ENCODE results near the gene ING2.

GRCh38 chr4:183506389-183506735, 1.5 kb downstream of the ING2 start:
- TF ChIP-seq, protein P1, sequence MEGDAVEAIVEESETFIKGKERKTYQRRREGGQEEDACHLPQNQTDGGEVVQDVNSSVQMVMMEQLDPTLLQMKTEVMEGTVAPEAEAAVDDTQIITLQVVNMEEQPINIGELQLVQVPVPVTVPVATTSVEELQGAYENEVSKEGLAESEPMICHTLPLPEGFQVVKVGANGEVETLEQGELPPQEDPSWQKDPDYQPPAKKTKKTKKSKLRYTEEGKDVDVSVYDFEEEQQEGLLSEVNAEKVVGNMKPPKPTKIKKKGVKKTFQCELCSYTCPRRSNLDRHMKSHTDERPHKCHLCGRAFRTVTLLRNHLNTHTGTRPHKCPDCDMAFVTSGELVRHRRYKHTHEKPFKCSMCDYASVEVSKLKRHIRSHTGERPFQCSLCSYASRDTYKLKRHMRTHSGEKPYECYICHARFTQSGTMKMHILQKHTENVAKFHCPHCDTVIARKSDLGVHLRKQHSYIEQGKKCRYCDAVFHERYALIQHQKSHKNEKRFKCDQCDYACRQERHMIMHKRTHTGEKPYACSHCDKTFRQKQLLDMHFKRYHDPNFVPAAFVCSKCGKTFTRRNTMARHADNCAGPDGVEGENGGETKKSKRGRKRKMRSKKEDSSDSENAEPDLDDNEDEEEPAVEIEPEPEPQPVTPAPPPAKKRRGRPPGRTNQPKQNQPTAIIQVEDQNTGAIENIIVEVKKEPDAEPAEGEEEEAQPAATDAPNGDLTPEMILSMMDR (IDR thresholded peaks at IDR 0.05), result no peak
- TF ChIP-seq POLR2A (IDR thresholded peaks at IDR 0.05), result no peak

All from testis (tissue), 2 donors.